ENCODE measurements around the gene SRP9.
"Not testable (repeated sequence)": the region's sequence is repeated elsewhere in the genome, so short reads cannot be mapped to it uniquely, and the experiment has no call there.

The SRP9 gene

DNA sequence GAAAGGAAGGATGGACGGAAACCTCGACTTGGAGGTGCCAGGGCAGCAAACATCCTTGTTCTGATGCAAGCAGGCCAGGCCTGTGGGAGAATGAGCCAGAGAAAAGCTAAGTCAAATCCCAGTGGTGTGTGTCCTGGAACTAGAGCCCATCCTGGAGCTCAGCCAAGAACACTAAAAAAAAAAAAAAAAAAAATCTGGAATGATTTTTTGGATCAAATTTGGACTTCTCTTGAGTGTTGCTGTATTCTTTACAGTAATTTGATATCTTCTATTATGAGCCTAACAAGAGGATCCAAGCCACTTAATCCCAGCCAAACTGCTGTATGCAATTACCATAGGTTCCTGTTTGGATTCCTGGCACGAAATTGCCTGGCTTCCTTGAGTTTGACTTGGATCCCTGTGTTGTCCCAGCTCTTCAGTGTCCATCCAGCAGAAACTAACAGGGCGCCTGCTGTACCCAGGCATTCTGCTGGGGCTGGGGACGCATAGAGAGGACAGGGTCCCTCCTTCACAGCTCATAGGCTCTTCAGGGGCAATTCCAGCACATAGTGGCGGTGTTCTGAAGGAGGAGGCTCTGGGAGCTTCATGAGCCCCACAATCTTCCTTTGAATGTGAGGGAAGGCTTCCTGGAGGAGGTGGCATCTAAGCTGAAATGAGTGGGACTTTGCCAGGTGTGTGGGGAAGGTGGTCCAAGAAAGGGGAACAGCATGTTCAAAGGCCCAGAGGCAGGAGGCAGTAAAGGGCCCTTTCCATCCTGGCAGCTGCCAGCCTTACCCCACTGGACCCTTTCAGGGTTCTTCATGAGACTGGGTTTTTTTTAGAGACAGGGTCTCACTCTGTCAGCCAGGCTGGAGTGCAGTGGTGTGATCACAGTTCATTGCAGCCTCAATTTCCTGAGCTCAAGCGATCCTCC, 57.0 kb downstream of the SRP9 start:
- Mint-ChIP-seq H3K4me1 (peaks cover 7% of the 10 kb centered on the region), H3K9me3 (no peaks in the 10 kb centered on the region), H3K4me3 (no peak overlapping the region), H3K36me3 (no peaks in the 10 kb centered on the region), H3K27ac (no peak overlapping the region), H3K27me3 (no peaks in the 10 kb centered on the region)

DNA sequence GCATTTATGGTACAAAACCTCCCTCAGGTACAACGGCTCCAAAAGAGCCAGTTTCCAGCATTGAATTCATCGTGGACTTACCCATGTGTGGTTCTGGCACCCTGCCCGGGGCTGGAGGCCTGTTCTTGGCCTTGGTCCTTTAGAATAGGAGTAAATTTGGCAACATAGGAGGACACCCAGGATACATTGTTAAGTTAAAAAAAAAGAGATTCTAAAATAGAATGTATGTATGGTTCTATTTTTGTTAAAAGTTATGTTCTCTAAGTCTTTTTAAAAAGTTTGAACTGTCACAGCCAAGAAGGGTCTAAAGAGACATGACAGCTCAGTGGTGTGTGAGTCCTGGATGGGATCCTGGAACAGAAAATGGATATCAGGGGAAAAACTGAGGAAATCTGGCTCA, 58.2 kb downstream of the SRP9 start:
- peak overlapping the region; percentile 55 for H3K27ac Mint-ChIP-seq
- H3K36me3 Mint-ChIP-seq: no peaks in the 10 kb centered on the region
- H3K27me3 Mint-ChIP-seq: no peaks in the 10 kb centered on the region
- no peaks in the 10 kb centered on the region for H3K9me3 Mint-ChIP-seq
- H3K4me1 Mint-ChIP-seq: peaks cover 18% of the 10 kb centered on the region
- H3K4me3 Mint-ChIP-seq: no peak overlapping the region

DNA sequence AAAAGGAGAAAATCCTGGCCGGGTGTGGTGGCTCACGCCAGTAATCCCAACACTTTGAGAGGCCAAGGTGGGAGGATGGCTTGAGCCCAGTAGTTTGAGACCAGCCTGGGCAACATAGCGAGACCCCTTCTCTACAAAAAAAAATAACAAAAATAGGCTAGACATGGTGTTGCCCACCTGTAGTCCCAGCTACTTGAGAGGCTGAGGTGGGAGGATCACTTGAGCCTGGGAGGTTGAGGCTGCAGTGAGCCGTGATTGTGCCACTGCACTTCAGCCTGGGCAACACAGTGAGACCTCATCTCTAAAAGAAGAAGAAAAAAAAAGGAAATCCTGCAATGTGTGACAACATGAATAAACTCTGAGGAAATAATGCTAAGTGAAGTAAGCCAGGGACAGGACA, 58.7 kb downstream of the SRP9 start:
- H3K36me3 Mint-ChIP-seq, H3K27me3 Mint-ChIP-seq, H3K4me3 Mint-ChIP-seq, H3K9me3 Mint-ChIP-seq: not testable (repeated sequence)
- H3K4me1 Mint-ChIP-seq: peaks cover 20% of the 10 kb centered on the region
- peak overlapping the region; percentile 55 for H3K27ac Mint-ChIP-seq

DNA sequence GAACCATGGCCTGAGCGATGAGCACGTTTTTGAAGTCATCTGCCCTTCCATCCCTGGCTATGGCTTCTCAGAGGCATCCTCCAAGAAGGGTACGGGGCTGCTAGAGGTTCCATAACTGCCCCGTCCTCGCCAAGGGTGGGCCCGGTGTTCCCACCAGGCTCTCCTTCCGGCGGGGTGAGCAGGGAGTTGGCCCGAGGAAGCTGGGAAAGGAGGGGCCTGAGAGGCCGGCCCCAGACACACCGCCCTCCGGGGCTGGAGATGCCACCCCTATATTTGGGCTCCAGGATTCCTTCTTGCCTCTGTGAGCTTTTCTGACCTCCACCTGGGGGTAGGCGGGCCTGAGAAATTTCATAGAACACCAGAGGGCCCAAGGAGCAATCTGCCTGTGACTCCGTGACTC, 61.2 kb downstream of the SRP9 start:
- Mint-ChIP-seq H3K27me3 (no peaks in the 10 kb centered on the region), H3K4me1 (peaks cover 29% of the 10 kb centered on the region), H3K27ac (peak overlapping the region; percentile 30), H3K36me3 (no peaks in the 10 kb centered on the region), H3K4me3 (no peak overlapping the region), H3K9me3 (no peaks in the 10 kb centered on the region)
